Measurements from ENCODE around the gene SLC2A13.

DNA sequence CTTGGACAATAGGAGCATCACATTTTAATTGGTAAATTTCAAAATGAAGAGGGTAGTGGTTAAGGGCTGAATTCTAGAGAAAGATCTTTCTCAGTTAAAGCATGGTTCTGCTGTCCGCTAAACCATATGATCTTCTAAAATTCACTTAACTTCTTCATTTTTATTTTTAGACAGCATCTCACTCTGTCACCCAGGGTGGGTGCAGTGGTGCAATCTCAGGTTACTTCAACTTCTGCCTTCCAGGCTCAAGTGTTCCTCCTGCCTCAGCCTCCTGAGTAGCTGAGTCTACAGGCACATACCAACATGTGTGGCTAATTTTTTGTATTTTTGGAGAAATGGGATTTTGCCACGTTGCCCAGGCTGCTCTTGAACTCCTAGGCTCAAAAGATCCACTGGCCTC, 259.6 kb downstream of the SLC2A13 start:
- TF ChIP-seq, protein P1, sequence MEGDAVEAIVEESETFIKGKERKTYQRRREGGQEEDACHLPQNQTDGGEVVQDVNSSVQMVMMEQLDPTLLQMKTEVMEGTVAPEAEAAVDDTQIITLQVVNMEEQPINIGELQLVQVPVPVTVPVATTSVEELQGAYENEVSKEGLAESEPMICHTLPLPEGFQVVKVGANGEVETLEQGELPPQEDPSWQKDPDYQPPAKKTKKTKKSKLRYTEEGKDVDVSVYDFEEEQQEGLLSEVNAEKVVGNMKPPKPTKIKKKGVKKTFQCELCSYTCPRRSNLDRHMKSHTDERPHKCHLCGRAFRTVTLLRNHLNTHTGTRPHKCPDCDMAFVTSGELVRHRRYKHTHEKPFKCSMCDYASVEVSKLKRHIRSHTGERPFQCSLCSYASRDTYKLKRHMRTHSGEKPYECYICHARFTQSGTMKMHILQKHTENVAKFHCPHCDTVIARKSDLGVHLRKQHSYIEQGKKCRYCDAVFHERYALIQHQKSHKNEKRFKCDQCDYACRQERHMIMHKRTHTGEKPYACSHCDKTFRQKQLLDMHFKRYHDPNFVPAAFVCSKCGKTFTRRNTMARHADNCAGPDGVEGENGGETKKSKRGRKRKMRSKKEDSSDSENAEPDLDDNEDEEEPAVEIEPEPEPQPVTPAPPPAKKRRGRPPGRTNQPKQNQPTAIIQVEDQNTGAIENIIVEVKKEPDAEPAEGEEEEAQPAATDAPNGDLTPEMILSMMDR (conservative IDR thresholded peaks at IDR 0.05), result no peak
- no peak for TF ChIP-seq EZH2 (IDR thresholded peaks at IDR 0.05; ENCODE audit: low read depth)
